GM19463 (cell line): Measurements from ENCODE around the gene CDH2.
"Not testable (repeated sequence)": the region's sequence is repeated elsewhere in the genome, so short reads cannot be mapped to it uniquely, and the experiment has no call there.

Source experiments
- ATAC-seq: cut with Tn5 transposase; IDR thresholded peaks from one replicate; pipeline ENCODE4 v1.9.1; 2021; ENCODE audit warnings: mild to moderate bottlenecking, moderate library complexity; ENCODE audit not compliant: unreplicated experiment

CDH2 gene

GRCh38 chr18:27922780-27923179 is 254.2 kb downstream of the CDH2 start:
- ATAC-seq, result no peak

- ATAC-seq, result no peak
These were observed 254.8 kb downstream of the CDH2 start for GRCh38 chr18:27921904-27922751.

- no peak for ATAC-seq
These were observed 255.5 kb downstream of the CDH2 start for GRCh38 chr18:27921392-27921791.

GRCh38 chr18:27920836-27921235 is 256.1 kb downstream of the CDH2 start:
- ATAC-seq, result no peak

- not testable (repeated sequence) for ATAC-seq
These were observed 270.7 kb downstream of the CDH2 start for GRCh38 chr18:27906189-27906588.

GRCh38 chr18:27903906-27904305 is 273.0 kb downstream of the CDH2 start:
- no peak for ATAC-seq

- ATAC-seq, result no peak
These were observed 275.3 kb downstream of the CDH2 start for GRCh38 chr18:27901424-27902226.
